ENCODE results near the gene RNASE11. TPM values are rescaled to one million over a fixed set of nuclear protein-coding genes. Genes with fewer than 3 reads are reported as not detected.
"Not testable (repeated sequence)": the region's sequence is repeated elsewhere in the genome, so short reads cannot be mapped to it uniquely, and the experiment has no call there.

Gene RNASE11
- not detected in 2 replicates for total RNA-seq

DNA sequence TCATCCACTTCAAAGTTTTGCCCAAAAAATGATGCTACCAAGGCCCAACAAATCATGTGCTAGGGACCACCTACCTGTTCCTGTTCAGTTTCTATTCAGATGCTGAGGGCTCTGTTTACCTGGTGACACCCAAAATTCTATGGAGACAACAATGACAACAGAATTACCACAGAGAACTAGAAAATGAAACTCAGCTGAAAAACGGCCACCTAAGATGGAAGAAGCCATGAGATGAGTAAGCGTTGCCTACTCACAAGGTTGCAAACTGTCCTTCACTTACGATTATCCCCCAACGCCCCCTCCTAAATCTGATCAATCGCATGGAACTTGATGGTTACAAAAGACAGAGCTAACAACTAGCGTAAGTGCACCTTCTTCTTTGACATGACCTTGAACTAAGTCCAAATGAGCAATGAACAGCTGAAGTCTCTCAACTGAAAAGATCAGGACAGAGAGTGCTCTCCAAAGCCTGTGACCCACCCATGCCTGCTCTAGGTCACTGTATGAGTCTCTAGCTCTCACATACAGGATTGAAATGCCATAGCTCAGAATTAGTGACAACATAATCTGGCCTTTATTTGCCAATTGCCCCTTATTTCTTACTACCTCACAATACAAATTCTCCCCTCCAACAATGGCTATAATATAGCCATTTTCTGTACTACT, at the start of gene RNASE11:
RNASE11 (minus strand) TSS at position 513 of the 666 bp plus-strand sequence.
- DNase-seq (ENCODE audit: low read depth in 2 of 2), result no peak

DNA sequence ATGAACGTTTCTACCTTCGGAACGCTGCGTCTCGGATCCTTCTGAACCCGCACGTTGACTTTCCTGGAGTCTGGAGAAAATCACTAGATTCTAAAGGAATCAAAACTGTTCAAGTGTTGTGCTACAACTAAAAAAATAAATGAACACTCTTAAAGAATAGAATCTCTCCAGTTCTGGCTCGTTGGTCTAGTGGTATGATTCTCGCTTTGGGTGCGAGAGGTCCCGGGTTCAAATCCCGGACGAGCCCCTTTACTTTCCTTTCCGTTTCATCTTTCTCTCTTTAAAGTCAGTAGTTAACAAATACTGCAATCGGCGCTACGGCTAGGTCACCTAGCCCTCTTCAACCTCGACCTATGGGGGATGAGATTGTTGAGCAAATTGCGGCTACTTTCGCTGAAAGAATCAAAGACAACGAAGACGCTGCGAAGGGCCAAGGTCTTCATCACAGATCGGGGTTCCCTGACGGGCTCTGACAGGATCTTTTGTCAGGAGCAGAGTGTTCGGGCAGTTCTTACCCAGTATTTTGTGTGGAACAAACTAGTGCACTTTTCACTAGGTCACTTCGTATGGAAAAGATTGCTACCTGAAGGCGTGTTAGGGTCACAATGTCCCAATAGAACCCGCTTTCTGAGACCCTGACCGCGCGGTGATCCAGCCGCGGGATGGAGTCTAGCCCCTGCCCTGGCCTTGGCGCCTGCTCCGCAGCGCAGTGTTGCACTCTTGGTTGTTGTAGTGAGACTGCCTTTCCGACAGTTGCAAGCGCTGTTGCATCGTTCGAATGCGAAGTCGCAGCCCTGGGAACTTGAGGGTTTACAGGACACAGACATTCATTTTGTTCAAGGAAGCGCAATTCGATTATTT, 45.3 kb upstream of the RNASE11 start:
- DNase-seq (ENCODE audit: low read depth in 2 of 2), result peak; percentile 28 to 62

DNA sequence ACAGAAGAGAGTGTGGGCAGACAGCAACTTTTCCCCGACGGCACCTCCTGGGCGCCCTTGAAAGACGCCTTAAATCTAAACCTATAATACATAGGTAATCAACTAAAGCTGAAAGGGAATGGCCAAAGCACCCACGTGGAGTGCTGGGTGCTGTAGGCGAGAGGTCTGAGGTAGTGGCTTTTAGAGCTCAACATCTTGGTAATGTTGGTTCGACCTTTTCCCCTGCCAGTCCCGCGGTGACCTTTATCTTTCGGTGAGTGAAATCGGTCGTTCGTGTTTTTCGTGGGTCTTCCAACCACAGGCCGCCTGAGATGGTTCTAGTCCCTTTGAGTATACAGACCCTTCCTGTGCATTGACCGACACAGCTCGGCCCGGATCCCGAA, 44.6 kb upstream of the RNASE11 start:
- no peak for DNase-seq (ENCODE audit: low read depth in 2 of 2)

DNA sequence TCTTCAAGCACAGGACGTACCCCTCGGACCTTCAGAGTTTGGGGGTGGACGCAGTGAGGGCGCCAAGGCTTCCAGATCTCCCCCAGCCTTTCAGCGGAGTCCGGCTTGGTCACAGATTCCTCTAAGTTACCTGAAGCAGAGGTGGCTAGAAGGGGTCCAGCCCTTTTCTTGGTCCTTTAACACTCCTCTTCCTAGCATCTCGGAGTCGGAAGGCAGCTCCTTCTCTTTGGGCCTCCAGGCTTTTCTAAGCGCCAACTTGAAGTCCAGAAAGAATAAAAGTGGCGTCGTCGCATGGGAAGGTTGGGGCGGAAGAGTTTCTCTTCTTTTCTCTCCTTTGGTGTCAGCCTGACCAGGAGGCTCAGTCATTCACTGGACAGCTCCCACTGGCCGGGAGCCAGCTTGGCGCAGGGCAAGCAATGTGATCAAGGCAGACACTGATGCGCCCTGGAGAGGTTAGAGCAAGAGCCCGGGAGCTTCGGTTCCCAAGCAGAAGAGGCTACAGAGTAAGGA, 44.1 kb upstream of the RNASE11 start:
- DNase-seq (ENCODE audit: low read depth in 2 of 2), result peak; percentile 66 to 73

DNA sequence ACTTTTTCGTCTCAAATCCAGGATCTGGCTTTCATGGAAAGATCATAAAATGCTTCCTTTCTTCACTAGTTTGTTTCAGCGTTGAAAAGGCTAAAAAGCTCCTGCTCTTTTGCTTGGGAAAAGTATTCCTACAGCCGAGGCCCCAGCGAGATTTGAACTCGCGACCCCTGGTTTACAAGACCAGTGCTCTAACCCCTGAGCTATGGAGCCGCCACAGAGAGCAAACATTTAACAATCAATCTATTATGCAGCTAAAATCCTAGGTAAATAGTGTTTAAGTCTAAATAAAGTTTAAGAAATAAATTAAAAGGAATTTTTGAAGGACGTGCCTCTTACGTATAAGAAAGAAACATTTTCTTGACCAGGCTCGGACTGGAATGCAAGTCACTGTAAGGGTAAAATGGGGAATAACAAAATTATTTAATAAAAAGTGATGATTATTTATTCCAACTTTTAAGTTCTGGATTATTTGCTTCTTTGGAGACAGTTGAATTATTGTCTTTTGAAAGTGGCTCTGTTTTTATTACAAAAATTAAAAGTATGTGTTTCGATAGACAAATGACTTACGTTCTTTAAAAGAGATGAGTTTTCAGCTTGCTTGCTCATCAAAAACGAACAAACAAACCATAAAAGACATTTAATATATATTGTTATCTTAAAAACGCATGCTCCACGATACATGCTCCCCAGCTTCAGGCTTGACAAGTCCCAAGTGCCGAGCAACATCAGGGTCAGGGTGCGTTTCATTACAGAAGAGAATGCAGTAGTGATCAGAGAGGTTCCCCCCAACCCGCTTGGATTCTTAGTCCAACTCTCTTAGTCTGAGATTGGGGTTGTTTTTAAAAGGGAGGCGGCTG, 43.5 kb upstream of the RNASE11 start:
- peak; percentile 52 to 58 for DNase-seq (ENCODE audit: low read depth in 2 of 2)

DNA sequence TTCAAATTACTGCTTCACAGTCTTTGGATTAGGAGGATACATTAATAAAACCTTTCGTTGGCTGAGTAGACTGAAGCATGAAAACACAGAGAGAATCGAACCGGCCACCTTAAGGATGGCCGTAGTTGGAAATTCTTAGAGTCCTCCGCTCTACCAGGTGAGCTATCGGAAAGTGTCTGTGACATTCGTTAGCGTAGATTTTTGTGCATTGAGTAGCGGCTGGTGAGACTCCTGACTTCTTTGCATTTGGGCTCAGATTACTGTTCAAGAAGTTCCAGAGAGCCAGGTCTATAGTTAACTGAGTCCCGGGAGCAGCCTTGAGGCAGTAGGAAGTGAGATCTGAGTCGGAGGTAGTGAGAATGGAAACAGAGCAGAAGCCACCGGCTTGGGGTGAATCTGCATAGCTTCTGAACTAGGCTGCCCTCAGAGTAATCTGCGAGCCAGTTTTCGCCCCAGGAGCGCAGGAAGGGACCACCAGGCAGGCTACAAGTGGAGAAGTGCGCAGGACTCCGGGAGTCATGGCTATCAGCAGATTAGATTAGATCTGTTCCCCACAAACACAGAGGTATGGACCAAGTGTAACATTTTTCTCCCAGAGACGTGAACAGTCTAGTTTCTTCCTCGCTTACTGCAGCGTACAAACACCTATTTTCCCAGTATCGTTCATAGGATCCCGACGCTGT, 42.7 kb upstream of the RNASE11 start:
- peak in 1 of 2 donors; percentile 20 for DNase-seq (ENCODE audit: low read depth in 2 of 2)

DNA sequence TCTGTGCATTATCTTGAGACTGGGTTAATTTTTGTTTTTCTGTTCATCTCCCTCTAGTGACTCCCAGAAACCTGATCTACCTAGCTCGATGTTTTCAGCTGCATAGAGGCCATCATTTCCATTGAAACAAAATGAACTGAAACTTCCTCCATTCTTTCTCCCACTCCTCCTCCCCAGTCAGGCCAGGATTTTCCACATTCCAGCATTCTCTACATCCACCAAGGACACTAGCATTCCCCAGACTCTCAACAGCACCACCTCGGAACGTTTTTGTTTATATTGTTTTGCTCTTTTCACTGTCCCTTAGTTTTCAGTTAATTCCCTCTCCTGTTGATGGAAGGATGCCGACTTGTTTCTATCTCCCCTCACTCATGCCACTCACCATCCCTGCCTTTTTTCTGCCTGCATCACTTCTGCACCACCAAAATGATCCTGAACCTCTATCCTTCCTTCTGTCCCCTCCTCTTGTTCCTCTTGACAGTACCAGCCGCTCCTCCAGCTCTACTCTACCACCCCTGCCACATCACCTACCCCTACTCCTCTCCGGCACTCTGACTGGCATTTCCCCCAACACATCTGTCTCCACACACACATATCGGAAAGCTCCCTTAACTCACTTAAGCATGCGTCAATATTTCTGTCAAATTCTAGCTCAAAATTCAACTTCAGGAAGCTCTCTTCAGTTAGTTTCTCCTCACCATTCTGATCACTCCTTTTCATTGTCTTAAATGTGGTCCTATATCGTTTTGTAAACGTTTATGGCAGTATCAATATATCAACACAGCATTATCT, 40.5 kb upstream of the RNASE11 start:
- no peak for DNase-seq (ENCODE audit: low read depth in 2 of 2)

DNA sequence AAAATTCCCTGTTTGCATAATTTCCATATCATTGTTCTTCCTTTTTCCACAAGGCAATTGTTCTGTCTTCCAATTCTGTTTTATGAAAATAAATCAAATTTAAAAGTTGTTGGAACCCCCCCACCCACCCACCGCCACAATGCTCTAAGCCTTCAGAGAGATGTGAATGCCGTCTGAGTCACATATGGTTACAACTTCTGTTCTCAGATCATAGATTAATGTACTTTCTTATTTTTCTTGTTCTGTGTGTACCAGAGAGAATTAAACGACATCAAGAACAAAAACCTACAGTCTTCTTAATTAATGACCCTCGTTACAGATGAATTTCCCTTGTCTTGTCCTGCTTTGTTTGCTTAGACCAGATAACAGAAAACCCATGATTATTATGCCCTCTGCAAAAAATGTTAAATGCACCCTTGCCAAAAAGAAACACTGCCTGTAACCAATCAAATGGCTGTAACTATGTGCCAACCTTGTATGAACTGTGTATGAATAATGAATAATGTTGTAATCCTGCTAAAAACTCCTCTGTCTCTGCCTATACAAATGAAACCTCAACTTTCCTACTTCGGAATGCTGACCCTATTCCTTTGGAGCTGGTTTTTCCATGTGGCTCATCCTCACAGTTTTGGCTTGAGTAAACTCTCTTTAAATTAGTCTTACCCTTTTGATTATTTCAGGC, 39.7 kb upstream of the RNASE11 start:
- DNase-seq (ENCODE audit: low read depth in 2 of 2), result no peak

DNA sequence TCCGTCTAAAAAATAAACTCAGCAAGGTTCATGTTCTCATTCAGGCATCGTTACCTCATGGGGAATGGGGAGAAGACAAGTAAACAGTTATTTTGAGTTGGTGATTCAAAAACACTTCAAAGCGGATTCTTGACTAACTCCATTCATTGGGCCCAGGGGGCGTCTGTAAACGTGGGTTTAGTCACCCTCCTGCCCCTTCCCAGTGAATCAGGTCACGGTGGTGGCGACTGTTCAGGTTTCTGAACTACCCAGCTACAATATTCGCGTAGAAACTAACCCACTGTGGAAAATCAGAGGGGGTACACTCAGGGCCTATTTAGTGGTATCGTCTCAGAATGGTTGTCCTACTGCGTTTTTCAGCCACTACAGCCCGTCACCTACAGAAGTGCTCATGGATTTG, 38.5 kb upstream of the RNASE11 start:
- DNase-seq (ENCODE audit: low read depth in 2 of 2), result no peak

DNA sequence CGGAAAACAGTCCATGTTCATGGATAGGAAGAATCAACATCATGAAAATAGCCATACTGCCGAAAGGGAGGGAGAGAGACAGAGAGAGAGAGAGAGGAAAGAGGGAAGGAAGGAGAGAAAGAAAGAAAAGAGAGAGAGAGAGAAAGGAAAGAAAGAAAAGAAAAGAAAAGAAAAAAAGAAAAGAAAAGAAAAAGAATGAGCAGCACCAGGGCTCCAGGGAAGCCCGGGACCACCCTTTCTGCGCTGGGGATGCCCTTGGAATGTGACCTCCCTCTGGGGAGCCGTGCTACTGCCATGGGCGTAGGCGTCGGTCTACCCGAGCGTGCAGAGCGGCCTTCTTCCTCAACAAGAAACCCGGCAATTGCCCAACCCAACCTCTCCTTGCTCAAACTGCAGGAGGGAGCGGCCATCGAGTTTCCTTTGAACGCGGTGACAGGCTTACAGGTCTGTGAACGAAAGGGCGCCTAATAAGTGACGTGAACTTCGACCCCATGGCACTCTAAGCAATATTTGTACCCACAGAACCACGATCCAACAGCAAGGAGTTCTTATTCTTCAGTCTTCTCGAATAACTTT, 36.8 kb upstream of the RNASE11 start:
- DNase-seq (ENCODE audit: low read depth in 2 of 2), result peak in 1 of 2 donors; percentile 29

DNA sequence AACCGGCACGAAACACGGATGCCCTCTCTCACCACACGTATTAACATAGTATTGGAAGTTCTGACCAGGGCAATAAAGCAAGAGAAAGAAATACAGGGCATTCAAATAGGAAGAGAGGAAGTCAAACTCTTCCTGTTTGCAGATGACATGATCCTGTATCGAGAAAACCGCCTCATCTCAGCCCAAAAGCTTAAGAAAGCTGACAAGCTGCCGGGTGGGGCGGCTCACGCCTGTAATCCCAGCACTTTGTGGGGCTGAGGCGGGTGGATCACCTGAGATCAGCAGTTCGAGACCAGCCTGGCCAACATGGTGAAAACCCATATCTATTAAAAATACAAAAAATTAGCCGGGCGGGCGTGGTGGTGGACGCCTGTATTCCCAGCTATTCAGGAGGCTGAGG, 36.0 kb upstream of the RNASE11 start:
- peak in 1 of 2 donors; percentile 36 for DNase-seq (ENCODE audit: low read depth in 2 of 2)

DNA sequence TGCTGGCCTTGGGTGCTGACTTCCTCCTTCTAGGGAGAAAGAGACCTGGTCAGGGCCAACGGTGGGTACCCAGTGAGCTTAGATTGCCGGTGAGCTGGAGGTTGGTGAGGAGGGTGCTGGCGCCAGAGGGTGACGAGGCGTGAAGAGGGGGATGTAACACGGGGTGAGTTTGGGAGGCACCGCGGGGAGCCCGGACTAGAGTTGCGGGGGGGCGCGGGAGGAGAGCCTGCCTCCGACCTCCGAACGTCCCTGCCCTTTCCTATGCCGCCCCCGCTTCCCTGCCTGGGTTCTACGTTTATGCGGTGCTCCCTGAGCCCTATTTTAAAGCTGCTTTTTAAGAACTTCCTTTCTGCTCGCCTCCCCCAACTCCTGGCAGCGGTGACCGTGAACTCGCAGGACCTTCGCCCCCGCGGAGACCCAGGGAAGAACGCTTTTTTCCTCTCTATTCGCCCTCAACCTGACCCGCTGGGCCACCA, 35.1 kb upstream of the RNASE11 start:
- no peak for DNase-seq (ENCODE audit: low read depth in 2 of 2)

DNA sequence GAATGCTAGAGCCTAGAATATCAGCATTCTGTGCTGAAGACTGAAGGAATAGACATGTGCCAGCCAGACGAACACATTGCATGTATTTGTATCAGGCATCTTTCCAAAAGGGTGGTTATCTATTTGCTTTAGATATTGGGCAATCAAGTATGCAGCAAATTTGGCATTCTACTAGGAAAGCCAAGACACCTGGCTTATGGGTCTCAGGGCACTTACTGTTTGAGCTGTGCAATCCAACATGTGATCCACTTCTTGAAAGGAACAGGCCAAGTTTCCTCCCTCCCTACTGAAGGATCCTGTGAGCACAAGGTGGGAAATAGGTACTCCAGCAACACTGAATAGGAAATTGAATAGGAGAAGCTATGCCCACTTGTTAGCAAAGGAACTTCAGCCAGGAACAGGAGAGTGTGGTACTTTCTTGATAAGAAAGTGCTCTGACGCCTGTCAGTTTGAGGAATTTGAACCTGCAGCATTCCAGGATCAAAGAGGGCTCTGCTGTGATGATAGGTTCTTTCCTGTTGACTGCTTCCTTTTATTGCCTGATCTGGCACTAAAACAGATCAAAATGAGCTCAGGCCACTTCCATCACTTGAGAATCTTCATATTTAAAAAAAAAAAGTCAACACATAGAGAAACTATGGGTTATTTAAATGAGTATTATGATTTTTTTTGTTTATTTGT, 33.1 kb upstream of the RNASE11 start:
- DNase-seq (ENCODE audit: low read depth in 2 of 2), result no peak

DNA sequence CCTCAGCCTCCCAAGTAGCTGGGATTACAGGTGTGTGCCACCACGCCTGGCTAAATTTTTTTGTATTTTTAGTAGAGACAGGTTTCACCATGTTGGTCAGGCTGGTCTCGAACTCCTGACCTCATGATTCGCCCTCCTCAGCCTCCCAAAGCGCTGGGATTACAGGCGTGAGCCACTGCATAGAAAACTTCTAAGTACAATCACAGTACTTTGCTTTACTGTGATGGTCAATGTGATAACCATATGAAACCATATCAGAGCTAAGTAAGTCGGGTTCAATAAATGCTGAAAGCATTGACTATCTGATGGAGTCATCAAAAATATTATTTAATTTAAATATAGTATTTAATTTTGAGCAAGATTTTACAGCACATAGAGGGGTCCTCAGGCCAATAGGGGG, 31.9 kb upstream of the RNASE11 start:
- not testable (repeated sequence) for DNase-seq (ENCODE audit: low read depth in 2 of 2)

DNA sequence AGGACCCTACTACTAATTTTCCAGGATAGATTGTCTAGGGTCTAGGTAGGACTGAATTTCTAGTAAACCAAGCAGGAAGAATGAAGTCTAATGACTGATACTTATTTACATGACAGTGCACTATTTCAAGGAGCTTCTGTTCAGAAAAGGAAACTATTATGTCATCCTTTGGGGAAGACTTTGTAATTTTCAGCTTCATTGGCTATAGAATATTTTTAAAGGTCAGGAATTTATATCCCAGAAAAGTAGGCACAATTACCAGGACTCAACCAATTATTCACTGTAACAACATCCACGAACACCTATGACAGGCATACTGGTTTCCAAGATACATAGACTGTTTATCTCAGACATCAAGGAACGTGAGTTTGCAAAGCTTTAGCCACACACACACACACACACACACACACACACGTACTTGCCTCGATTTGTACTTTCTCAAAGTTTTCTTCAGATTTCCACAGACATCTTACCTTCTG, 30.5 kb upstream of the RNASE11 start:
- DNase-seq (ENCODE audit: low read depth in 2 of 2), result peak in 1 of 2 donors; percentile 27

DNA sequence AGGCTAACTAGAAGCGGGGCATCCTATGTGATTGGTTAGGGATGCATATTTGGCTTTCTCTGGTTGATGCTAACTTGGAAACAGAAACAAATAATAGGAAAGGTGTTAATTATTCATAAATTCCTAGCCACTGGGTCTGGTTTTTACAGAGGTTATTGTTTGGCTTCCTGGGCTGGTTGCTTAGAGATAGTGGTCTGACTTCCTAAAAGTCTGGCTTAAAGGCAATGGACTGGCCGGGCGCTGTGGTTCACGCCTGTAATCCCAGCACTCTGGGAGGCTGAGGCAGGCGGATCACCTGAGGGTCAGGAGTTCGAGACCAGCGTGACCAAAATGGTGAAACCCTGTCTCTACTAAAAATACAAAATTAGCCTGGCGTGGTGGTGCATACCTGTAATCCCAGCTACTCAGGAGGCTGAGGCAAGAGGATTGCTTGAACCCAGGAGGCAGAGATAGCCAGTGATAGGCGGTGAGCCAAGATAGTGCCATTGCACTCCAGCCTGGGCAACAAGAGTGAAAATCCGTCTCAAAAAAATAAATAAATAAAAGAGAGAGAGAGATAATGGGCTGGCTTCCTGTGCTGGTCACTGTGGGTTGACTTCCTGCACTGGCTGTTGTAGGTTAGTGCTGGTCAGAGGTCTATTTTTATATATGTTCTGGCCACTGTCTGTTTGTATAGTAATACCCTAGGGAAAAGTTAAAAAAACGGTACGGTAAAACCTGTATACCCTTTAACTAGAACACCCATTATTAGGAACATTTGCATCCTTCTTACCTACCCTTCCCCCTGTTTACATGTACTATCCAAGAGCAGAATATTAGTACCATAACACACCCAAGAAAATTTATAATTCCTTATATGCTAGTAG, 29.6 kb upstream of the RNASE11 start:
- DNase-seq (ENCODE audit: low read depth in 2 of 2), result peak in 1 of 2 donors; percentile 59

DNA sequence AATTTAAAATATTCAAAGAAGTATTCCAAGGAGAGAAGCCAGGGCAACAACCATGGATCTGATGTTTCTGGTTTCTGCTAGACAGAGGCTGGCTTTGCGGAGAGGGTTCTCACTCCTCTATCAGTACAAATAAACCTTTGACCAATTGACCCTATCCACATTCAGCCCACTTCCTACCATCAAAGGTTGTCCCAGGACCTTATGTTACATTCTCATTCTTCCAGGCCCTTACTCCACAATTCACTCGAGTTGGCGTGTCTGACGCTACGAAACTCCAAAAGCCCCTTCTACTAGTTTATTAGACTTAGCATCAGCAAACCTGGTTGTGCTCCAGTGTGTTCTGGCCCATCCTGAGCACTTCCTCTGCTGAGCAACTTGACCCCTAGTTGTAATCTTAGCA, 28.2 kb upstream of the RNASE11 start:
- no peak for DNase-seq (ENCODE audit: low read depth in 2 of 2)

Data from lung microvascular endothelial cell (primary cell).